Motor neuron (in vitro differentiated cells): ENCODE results near the gene PRKACB. TPM values are rescaled to one million over a fixed set of nuclear protein-coding genes. Genes with fewer than 3 reads are reported as not detected.
"Not testable (repeated sequence)": the region's sequence is repeated elsewhere in the genome, so short reads cannot be mapped to it uniquely, and the experiment has no call there.

Experiments used
- ATAC-seq, 8 experiments: fragments of 200-7000 bp; cut with Tn5 transposase; replicated peaks in 6 of 8; 2 replicates each; pipeline ENCODE4 v1.8.0; 2021; ENCODE audit warnings: mild to moderate bottlenecking in 8 of 8, moderate library complexity in 8 of 8
- H3K27ac ChIP-seq, 2 donors: fragments of 250-450 bp; sonication (Bioruptor Pico); 2 replicates each; pipeline ENCODE4 v1.9.0; 2021; ENCODE audit warnings: antibody characterized with exemption in 2 of 2, mild to moderate bottlenecking in 2 of 2, moderate library complexity in 1 of 2
- H3K4me1 ChIP-seq, 2 donors: fragments of 250-450 bp; sonication (Bioruptor Pico); replicated peaks in 1 of 2; 2 replicates each; pipeline ENCODE4 v1.6.1; 2021; ENCODE audit warnings: antibody characterized with exemption in 2 of 2, mild to moderate bottlenecking in 2 of 2, moderate library complexity in 1 of 2
- H3K4me3 ChIP-seq, 5 donors: fragments of 250-450 bp; sonication (Bioruptor Pico); 2 replicates each; pipeline ENCODE4 v1.9.0; 2021; ENCODE audit warnings: antibody characterized with exemption in 5 of 5, mild to moderate bottlenecking in 5 of 5, moderate library complexity in 4 of 5
- WGBS, 10 experiments: fragments of 450-650 bp; shearing (Covaris generic); methylation state at CpG; one replicate each; pipeline ENCODE4 v1.0.0; 2022; 5-methylcytosine and 5-hydroxymethylcytosine counted together
- in situ Hi-C, 9 experiments: fragments of 400-800 bp; cut with MboI; loops; one replicate each; pipeline ENCODE4 v1.15.0; 2021; ENCODE audit warnings: low sequenced_read_pairs in 9 of 9, low pct_unique_long_range_greater_than_20kb in 2 of 9; ENCODE audit not compliant: unreplicated experiment in 9 of 9
- total RNA-seq, 8 experiments: library from RNA; unstranded; fragments of 300-600 nt; gene quantifications; 2 replicates each; pipeline versions ENCODE4 v1.2.3 to v1.2.4, GENCODE V29; 2022

The PRKACB gene
- total RNA-seq, 8 experiments from 2014 or later, result 21.7 to 120 (median 51.3) TPM

GRCh38 chr1:84199257-84199656 is 55.2 kb downstream of the PRKACB start:
- in situ Hi-C loops, result no loop called here
- Histone ChIP-seq H3K4me1 (no peaks in the 10 kb centered on the region), H3K4me3 (no peak overlapping the region), H3K27ac (no peak overlapping the region)
- no peak for ATAC-seq
- 100% methylated on average over 1 of the region's 1 CpG; no CpG with 5 or more reads in 4 of the 10 experiments for WGBS, 10 experiments

GRCh38 chr1:84202126-84202525 is 58.1 kb downstream of the PRKACB start:
- in situ Hi-C loops, result no loop called here
- Histone ChIP-seq H3K4me1 (no peaks in the 10 kb centered on the region), H3K27ac (no peak overlapping the region), H3K4me3 (no peak overlapping the region)
- ATAC-seq, result no peak

DNA sequence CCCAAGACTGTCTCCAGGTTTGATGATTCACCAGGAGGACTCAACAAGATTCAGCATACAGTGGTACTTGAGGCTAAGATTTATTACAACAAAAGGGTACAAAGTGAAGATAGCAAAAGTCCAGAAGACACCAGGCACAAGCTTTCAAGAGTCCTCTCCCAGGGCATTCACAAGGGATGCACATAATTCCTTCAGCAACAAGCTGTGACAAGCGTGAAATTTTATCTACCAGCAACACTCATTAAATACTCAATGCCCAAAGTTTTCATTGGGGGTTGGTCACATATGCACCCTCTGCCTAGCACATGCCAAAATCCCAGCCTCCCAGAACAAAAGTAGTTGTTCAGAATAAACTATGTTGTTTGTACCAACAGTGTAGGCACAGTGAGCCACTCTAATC is 62.3 kb downstream of the PRKACB start:
- H3K27ac ChIP-seq, result no peak overlapping the region
- ATAC-seq, result peak in 2 of 8 experiments; percentile 61 to 71
- H3K4me3 ChIP-seq, result no peak overlapping the region
- in situ Hi-C loops, result no loop called here
- WGBS, 10 experiments, result 92 to 100% (median 100%) methylated on average over 1 of the region's 1 CpG; no CpG with 5 or more reads in 7 of the 10 experiments
- no peaks in the 10 kb centered on the region for H3K4me1 ChIP-seq

- no peak for ATAC-seq
Measured at GRCh38 chr1:84208935-84209334, 64.9 kb downstream of the PRKACB start.

DNA sequence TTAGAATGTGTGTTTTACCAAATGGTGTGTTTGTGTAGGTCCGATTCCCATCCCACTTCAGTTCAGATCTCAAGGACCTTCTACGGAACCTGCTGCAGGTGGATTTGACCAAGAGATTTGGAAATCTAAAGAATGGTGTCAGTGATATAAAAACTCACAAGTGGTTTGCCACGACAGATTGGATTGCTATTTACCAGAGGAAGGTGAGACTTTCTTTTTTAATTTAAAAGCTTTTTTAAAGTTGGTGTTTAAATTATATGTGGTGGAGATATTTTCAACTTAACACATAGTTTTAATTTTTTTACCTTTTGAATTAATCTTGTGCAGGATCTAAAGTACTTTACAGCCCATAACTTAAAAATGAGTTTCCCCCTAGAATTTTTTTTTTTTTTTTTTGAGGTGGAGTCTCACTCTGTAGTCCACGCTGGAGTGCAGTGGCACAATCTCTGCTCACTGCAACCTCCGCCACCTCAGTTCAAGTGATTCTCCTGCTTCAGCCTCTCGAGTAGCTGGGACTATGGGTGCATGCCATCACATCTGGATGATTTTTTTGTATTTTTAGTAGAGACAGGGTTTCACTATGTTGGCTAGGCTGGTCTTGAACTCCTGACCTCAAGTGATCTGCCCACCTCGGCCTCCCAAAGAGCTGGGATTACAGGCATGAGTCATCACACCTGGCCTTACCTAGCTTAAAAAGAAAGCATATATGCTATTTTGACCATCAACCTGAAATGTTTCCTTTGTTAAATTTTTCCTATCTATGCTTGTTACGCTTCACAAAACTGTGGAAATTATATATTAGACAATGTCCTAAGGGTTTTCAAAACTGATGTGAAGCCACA is 70.3 kb downstream of the PRKACB start:
- WGBS, 10 experiments, result 86 to 100% (median 94%) methylated on average over 2 to 8 of the region's 8 CpGs
- Histone ChIP-seq H3K27ac (no peak overlapping the region), H3K4me1 (no peaks in the 10 kb centered on the region), H3K4me3 (no peak overlapping the region)
- in situ Hi-C loops, result no loop called here
- ATAC-seq, result no peak

More at GRCh38 chr1:84208935-84209334, 64.9 kb downstream of the PRKACB start:
- Histone ChIP-seq H3K4me1 (no peaks in the 10 kb centered on the region), H3K27ac (no peak overlapping the region), H3K4me3 (no peak overlapping the region)
- in situ Hi-C loops, result no loop called here

DNA sequence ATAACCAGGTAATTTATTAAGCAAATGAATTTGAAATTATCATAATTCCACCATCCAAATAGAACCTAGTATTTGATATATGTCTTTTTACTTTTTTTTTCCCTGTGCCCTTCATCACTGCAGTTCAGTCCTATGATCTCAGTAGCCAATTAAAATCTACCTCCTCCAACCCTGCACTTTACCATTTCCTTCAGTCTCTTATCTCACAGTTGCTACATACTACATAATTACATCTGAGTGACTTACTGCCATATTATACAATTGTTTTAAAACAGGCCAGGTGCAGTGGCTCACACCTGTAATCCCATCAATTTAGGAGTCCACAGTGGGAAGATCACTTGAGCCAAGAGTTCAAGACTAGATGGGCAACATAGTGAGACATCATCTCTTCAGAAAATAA is 73.2 kb downstream of the PRKACB start:
- no peak overlapping the region for H3K27ac ChIP-seq
- H3K4me1 ChIP-seq, result no peaks in the 10 kb centered on the region
- H3K4me3 ChIP-seq, result no peak overlapping the region
- ATAC-seq, result no peak
- in situ Hi-C loops, result no loop called here

GRCh38 chr1:84223751-84224432 is 79.8 kb downstream of the PRKACB start:
- Histone ChIP-seq H3K4me1 (no peaks in the 10 kb centered on the region), H3K27ac (no peak overlapping the region), H3K4me3 (no peak overlapping the region)
- ATAC-seq, result no peak
- in situ Hi-C loops, result no loop called here
- 20 to 100% (median 57%) methylated on average over 1 to 2 of the region's 3 CpGs; no CpG with 5 or more reads in 3 of the 10 experiments for WGBS, 10 experiments

DNA sequence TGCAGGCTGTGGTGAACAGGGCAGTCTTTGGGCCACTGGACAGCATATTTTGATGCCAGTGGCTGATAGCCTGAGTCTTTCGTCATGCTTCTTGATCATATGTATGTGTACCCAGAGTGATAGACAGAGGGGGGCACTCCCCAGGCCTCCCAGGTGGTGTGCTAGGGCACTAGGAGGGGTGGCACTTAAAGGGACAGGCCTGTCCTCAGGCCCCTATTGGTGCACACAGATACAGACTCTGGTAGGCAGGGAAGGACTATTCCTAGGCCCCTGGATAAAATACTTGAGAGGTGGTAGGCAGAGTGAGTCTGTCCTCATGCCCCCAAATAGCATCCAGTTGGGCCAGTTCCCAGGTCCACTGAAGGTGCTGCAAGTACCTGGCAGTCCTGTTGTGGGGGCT is 80.8 kb downstream of the PRKACB start:
- 80 to 100% (median 80%) methylated on average over 1 of the region's 1 CpG; no CpG with 5 or more reads in 7 of the 10 experiments for WGBS, 10 experiments
- no peak overlapping the region for H3K27ac ChIP-seq
- ATAC-seq, result no peak
- H3K4me1 ChIP-seq, result no peaks in the 10 kb centered on the region
- no peak overlapping the region for H3K4me3 ChIP-seq
- in situ Hi-C loops, result no loop called here

- Histone ChIP-seq H3K4me1 (no peaks in the 10 kb centered on the region), H3K27ac (no peak overlapping the region), H3K4me3 (no peak overlapping the region)
- ATAC-seq, result no peak
- in situ Hi-C loops, result no loop called here
- WGBS, 10 experiments, result 67 to 100% (median 86%) methylated on average over 1 of the region's 1 CpG; no CpG with 5 or more reads in 6 of the 10 experiments
Measured at GRCh38 chr1:84225646-84226045, 81.6 kb downstream of the PRKACB start.

GRCh38 chr1:84232676-84233075 is 88.6 kb downstream of the PRKACB start:
- 53 to 100% methylated on average over 1 to 2 of the region's 3 CpGs; no CpG with 5 or more reads in 8 of the 10 experiments for WGBS, 10 experiments

GRCh38 chr1:84236256-84236655 is 92.2 kb downstream of the PRKACB start:
- H3K4me1 ChIP-seq, result no peaks in the 10 kb centered on the region
- H3K27ac ChIP-seq, result no peak overlapping the region
- WGBS, 10 experiments, result 75 to 100% (median 88%) methylated on average over 1 to 2 of the region's 2 CpGs

More at GRCh38 chr1:84232676-84233075, 88.6 kb downstream of the PRKACB start:
- H3K4me1 ChIP-seq, in situ Hi-C loops, ATAC-seq, H3K4me3 ChIP-seq, H3K27ac ChIP-seq: not testable (repeated sequence)

GRCh38 chr1:84242641-84243040 is 98.6 kb downstream of the PRKACB start:
- ATAC-seq, result no peak
- Histone ChIP-seq H3K4me1 (no peaks in the 10 kb centered on the region), H3K27ac (no peak overlapping the region), H3K4me3 (no peak overlapping the region)
- in situ Hi-C loops, result no loop called here
- 49 to 96% (median 82%) methylated on average over 1 to 3 of the region's 3 CpGs for WGBS, 10 experiments

More at GRCh38 chr1:84236256-84236655, 92.2 kb downstream of the PRKACB start:
- in situ Hi-C loops, result no loop called here
- H3K4me3 ChIP-seq, result no peak overlapping the region
- ATAC-seq, result no peak

- Histone ChIP-seq H3K4me3 (no peak overlapping the region), H3K27ac (no peak overlapping the region), H3K4me1 (no peaks in the 10 kb centered on the region)
- in situ Hi-C loops, result no loop called here
- WGBS, 10 experiments, result 0 to 94% (median 81%) methylated on average over 1 to 3 of the region's 3 CpGs; no CpG with 5 or more reads in 2 of the 10 experiments
- no peak for ATAC-seq
Measured at GRCh38 chr1:84245563-84245962, 101.5 kb downstream of the PRKACB start.
